ENCODE results near the gene KIAA1614. TPM values are rescaled to one million over a fixed set of nuclear protein-coding genes. Genes with fewer than 3 reads are reported as not detected.
A peak's percentile ranks its signal among the peaks of the same experiment; 100 is the strongest.

Gene KIAA1614
- total and polyA plus RNA-seq, 4 donors, result 2.1 to 6.4 (median 4.5) TPM

DNA sequence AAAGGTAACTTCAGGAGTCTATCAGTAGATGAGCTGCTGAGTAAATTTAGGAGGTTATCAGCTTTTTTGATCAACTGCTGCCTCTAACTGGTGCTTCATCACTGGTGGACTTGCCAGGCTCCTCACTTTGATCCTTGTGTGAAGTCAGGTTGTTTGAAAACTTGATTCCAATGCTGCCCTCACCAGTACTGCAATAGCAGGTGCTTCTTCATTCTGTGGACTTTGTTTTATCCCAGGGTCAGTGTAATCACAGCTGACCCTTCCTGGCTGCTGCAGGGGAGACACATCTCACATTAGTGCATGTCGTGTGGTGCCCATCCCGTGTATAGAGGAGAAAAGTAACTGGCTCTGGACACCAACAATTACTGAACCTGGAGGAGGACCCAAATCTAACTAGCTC is 20.0 kb upstream of the KIAA1614 start:
- peaks cover 0 to 2% (median 0%) of the 10 kb centered on the region in 5 donors for H3K4me1 ChIP-seq (ENCODE audit: control insufficient read depth in 5 of 5, insufficient read depth in 5 of 5, low read length in 5 of 5)
- H3K27me3 ChIP-seq (ENCODE audit: control insufficient read depth in 3 of 3, insufficient read depth in 3 of 3, low read length in 2 of 3), result no peaks in the 10 kb centered on the region
- no peak overlapping the region for H3K27ac ChIP-seq (ENCODE audit: low read depth in 1 of 2, low read length in 1 of 2)
- no peak overlapping the region for H3K4me3 ChIP-seq
- WGBS, 2 donors, result 81 to 89% methylated on average over 2 of the region's 2 CpGs
- ATAC-seq (ENCODE audit: insufficient read depth, low FRiP score) (no peak), DNase-seq (no peak)
- H3K9ac ChIP-seq (ENCODE audit: insufficient read depth in 1 of 2, low read length in 2 of 2), result no peak overlapping the region
- peaks cover 0 to 3% (median 0%) of the 10 kb centered on the region in 4 donors for H3K36me3 ChIP-seq (ENCODE audit: control insufficient read depth in 4 of 4, insufficient read depth in 4 of 4, low read length in 4 of 4)
- H3K9me3 ChIP-seq (ENCODE audit: control insufficient read depth in 4 of 4, insufficient read depth in 3 of 4, low read length in 3 of 4), result peaks cover 0 to 2% (median 0%) of the 10 kb centered on the region in 4 donors
- TF ChIP-seq, protein P1, sequence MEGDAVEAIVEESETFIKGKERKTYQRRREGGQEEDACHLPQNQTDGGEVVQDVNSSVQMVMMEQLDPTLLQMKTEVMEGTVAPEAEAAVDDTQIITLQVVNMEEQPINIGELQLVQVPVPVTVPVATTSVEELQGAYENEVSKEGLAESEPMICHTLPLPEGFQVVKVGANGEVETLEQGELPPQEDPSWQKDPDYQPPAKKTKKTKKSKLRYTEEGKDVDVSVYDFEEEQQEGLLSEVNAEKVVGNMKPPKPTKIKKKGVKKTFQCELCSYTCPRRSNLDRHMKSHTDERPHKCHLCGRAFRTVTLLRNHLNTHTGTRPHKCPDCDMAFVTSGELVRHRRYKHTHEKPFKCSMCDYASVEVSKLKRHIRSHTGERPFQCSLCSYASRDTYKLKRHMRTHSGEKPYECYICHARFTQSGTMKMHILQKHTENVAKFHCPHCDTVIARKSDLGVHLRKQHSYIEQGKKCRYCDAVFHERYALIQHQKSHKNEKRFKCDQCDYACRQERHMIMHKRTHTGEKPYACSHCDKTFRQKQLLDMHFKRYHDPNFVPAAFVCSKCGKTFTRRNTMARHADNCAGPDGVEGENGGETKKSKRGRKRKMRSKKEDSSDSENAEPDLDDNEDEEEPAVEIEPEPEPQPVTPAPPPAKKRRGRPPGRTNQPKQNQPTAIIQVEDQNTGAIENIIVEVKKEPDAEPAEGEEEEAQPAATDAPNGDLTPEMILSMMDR (IDR thresholded peaks at IDR 0.05; ENCODE audit: control extremely low read depth, extremely low read depth), result no peak

DNA sequence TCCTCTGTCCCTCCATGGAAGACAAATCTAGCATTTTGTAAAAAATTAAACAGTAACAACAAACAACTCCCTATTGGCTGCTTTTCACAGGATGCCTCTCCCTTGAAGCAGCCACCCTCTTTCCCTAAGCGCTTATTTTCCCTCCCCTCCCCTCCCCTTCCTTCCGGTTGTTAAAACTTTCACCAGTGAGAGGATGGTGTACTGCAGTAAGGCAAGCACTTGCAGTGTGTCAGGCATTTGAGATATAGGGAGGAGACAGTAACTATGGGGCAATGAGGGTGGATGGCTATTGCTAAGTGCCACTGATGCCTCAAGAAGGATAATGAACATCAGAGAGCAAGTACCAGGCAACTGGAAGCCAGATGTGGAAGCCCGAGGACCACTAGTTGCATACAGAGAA is 19.1 kb upstream of the KIAA1614 start:
- no peak for ATAC-seq (ENCODE audit: insufficient read depth, low FRiP score)
- no peak overlapping the region for H3K9ac ChIP-seq (ENCODE audit: insufficient read depth in 1 of 2, low read length in 2 of 2)
- no peak overlapping the region for H3K27ac ChIP-seq (ENCODE audit: low read depth in 1 of 2, low read length in 1 of 2)
- H3K4me1 ChIP-seq (ENCODE audit: control insufficient read depth in 5 of 5, insufficient read depth in 5 of 5, low read length in 5 of 5), result peaks cover 0 to 9% (median 2%) of the 10 kb centered on the region in 5 donors
- no peaks in the 10 kb centered on the region for H3K36me3 ChIP-seq (ENCODE audit: control insufficient read depth in 4 of 4, insufficient read depth in 4 of 4, low read length in 4 of 4)
- peaks cover 0 to 2% (median 0%) of the 10 kb centered on the region in 4 donors for H3K9me3 ChIP-seq (ENCODE audit: control insufficient read depth in 4 of 4, insufficient read depth in 3 of 4, low read length in 3 of 4)
- TF ChIP-seq, protein P1 (IDR thresholded peaks at IDR 0.05; ENCODE audit: control extremely low read depth, extremely low read depth), result no peak
- H3K4me3 ChIP-seq, result no peak overlapping the region
- H3K27me3 ChIP-seq (ENCODE audit: control insufficient read depth in 3 of 3, insufficient read depth in 3 of 3, low read length in 2 of 3), result no peaks in the 10 kb centered on the region
- DNase-seq, result peak in 1 of 3 donors; percentile 28
- WGBS, 2 donors, result 60 to 61% methylated on average over 3 of the region's 3 CpGs

DNA sequence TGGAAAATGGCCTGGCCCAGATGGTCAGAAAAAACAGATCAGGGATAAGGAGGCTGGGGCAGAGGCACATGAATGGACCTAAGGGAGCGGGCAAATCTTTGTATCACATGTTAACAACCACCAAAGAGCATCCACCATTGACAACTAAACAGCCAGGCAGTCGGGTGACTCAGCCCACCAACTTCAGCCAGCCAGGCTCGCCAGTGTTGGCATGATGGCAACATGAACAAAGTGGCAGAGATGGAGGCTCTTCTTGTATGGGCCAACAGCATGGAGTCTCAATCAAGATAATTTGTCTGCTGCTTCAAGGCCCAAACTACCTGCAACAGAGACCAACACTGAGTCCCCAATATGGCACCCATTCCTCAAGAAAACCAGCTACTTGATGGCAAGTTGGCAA is 16.5 kb upstream of the KIAA1614 start:
- no peak overlapping the region for H3K27ac ChIP-seq (ENCODE audit: low read depth in 1 of 2, low read length in 1 of 2)
- H3K9me3 ChIP-seq (ENCODE audit: control insufficient read depth in 4 of 4, insufficient read depth in 3 of 4, low read length in 3 of 4), result peaks cover 0 to 2% (median 0%) of the 10 kb centered on the region in 4 donors
- no peak overlapping the region for H3K4me3 ChIP-seq
- DNase-seq (no peak), ATAC-seq (ENCODE audit: insufficient read depth, low FRiP score) (no peak)
- H3K4me1 ChIP-seq (ENCODE audit: control insufficient read depth in 5 of 5, insufficient read depth in 5 of 5, low read length in 5 of 5), result peaks cover 0 to 14% (median 2%) of the 10 kb centered on the region in 5 donors
- no peak overlapping the region for H3K9ac ChIP-seq (ENCODE audit: insufficient read depth in 1 of 2, low read length in 2 of 2)
- TF ChIP-seq, protein P1 (IDR thresholded peaks at IDR 0.05; ENCODE audit: control extremely low read depth, extremely low read depth), result no peak
- H3K27me3 ChIP-seq (ENCODE audit: control insufficient read depth in 3 of 3, insufficient read depth in 3 of 3, low read length in 2 of 3), result no peaks in the 10 kb centered on the region
- no peaks in the 10 kb centered on the region for H3K36me3 ChIP-seq (ENCODE audit: control insufficient read depth in 4 of 4, insufficient read depth in 4 of 4, low read length in 4 of 4)
- WGBS, 2 donors, result 96% methylated on average over 3 of the region's 3 CpGs
